ENCODE data around the gene R3HDML.
A peak's percentile ranks its signal among the peaks of the same experiment; 100 is the strongest.
"Not testable (repeated sequence)": the region's sequence is repeated elsewhere in the genome, so short reads cannot be mapped to it uniquely, and the experiment has no call there.

The R3HDML gene

GRCh38 chr20:44326391-44327159 is 10.3 kb upstream of the R3HDML start:
- intact Hi-C loops (cut with DNase I) = no loop called here
- DNase-seq = peak in 1 of 10 donors; percentile 67

DNA sequence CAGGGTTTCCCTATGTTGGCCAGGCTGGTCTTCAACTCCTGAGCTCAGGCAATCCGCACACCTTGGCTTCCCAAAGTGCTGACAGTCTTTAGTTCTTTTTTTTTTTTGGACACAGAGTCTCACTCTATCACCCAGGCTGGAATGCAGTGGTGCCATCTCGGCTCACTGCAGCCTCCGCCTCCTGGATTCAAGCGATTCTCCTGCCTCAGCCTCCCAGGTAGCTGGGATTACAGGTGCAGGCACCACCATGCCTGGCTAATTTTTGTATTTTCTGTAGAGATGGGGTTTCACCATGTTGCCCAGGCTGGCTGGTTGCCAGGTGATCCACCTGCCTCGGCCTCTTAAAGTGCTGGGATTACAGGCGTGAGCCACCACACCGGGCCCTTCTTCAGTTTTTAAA is 9.1 kb upstream of the R3HDML start:
- peak in 1 of 10 donors; percentile 62 for DNase-seq
- intact Hi-C loops (cut with DNase I) = not testable (repeated sequence)

- intact Hi-C loops (cut with DNase I) = no loop called here
- no peak for DNase-seq
Observed at GRCh38 chr20:44328428-44328827, 8.4 kb upstream of the R3HDML start.

DNA sequence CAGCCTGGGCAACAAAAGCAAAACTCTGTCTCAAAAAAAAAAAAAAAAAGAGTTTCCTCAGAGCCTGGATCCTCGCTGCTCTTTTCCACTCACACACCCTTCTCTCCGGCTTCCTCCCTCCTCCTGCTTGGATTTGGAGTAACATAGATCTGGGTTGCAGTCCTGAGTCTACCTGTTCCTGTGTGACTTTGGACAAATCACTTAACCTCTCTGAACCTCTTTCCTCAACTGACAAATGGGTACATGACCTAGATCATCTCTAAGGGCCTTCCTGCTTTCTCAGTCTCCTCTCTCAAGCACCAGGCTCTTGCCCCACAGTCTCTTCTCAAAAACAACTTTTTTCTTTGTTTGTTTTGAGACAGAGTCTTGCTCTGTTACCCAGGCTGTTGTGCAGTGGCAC is 5.6 kb upstream of the R3HDML start:
- no peak for DNase-seq
- intact Hi-C loops (cut with DNase I) = no loop called here

GRCh38 chr20:44334306-44334705 is 2.5 kb upstream of the R3HDML start:
- intact Hi-C loops (cut with DNase I) = no loop called here
- DNase-seq = peak in 1 of 10 donors; percentile 61

DNA sequence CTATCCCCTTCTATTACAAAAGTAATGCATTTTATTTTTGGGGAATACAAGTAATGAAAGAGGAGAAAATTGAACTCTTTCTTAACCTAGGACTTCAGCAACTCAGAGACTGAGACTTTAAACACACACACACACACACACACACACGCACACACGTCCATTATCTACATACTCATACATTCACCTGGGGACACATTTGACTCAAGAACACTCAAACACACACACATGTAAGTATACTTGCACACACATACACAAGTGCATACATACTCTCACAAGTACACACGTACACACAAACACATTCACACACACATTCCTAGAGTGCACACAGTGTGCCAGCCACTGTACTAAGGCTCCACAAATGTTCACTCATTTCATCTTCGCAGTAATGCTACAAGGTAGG is 2.1 kb upstream of the R3HDML start:
- intact Hi-C loops (cut with DNase I) = no loop called here

GRCh38 chr20:44335675-44336074 is 1.2 kb upstream of the R3HDML start:
- DNase-seq = no peak
- intact Hi-C loops (cut with DNase I) = no loop called here

More for the DNA sequence above, 2.1 kb upstream of the R3HDML start:
- DNase-seq = no peak

- peak in 1 of 10 donors; percentile 71 for DNase-seq
- intact Hi-C loops (cut with DNase I) = no loop called here
Observed at GRCh38 chr20:44336086-44336485, 757 bp upstream of the R3HDML start.

DNA sequence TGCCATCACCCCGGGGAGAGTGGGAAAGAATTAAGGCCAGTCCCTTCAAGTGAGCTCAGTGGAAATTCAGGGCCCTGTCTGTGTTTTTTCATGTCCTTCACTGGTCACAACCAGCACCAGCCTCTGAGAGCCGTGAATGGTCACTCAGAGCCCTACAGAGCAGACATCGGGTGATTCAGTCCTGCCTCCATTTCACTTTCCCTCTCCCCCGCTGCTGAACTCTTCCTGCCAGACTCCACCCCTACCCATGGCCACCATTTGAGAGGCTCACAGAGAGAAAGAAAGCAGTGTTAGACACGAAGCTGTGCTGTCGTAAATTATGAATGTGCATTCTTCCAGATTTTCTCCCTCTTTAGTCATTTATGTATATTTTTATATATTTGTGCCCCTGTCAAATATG is 5.4 kb downstream of the R3HDML start:
- intact Hi-C loops (cut with DNase I) = no loop called here
- no peak for DNase-seq

GRCh38 chr20:44343162-44343675 is 6.4 kb downstream of the R3HDML start:
- peak in 1 of 10 donors; percentile 67 for DNase-seq
- intact Hi-C loops (cut with DNase I) = no loop called here

DNA sequence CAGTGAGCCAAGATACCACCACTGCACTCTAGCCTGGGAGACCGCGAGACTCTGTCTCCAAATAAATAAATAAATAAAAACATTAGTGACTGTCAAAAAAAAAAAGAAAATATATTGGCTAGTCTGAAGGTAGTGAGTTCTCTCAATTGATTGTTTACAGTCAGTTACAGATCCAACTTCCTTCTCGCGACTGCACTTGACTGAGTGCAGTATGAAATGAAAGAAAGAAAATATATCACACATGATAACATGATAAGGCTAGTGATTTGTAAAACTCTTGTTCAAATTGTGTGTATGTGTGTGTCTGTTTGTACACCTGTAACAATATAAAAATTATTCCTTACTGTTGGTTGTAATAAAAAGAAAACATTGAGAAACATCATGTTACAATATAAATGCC is 7.9 kb downstream of the R3HDML start:
- DNase-seq = no peak
- intact Hi-C loops (cut with DNase I) = no loop called here

DNA sequence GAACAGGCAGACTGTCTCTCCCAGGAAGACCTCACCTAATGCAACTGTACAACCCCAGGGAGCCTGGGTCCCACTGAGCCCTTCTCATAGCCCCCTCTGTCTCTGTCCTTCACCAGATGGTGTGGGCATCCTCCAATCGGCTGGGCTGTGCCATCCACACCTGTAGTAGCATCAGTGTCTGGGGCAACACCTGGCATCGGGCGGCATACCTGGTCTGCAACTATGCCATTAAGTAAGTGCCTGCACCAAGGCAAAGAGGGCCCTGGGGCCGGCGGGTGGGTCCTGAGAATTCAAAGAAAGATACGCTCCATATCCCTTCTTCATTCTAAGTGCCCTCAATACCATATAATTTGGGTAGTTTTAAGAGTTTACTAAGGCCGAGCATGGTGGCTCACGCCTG is 8.3 kb downstream of the R3HDML start:
- peak in 1 of 10 donors; percentile 83 for DNase-seq
- intact Hi-C loops (cut with DNase I) = no loop called here

- DNase-seq = not testable (repeated sequence)
Observed at GRCh38 chr20:44345941-44346340, 9.1 kb downstream of the R3HDML start.

GRCh38 chr20:44348168-44348659 is 11.4 kb downstream of the R3HDML start:
- no peak for DNase-seq
- intact Hi-C loops (cut with DNase I) = no loop called here

More at GRCh38 chr20:44345941-44346340, 9.1 kb downstream of the R3HDML start:
- intact Hi-C loops (cut with DNase I) = not testable (repeated sequence)

GRCh38 chr20:44349349-44349748 is 12.5 kb downstream of the R3HDML start:
- intact Hi-C loops (cut with DNase I) = no loop called here
- DNase-seq = no peak

DNA sequence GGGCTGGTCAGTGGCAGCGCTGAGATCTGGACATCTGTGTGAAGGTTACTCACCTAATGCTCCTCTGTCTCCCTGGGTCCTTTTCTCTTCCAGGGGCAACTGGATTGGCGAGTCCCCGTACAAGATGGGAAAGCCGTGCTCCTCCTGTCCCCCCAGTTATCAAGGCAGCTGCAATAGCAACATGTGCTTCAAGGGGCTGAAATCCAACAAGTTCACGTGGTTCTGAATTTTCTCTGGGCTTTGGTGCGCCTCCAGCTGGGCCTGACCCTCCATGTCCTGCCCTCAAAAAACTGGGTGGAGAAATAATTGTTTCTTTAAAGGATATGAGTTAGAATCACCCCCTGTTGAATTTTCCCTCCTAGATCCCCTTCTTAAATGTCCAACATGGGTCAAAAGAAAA is 13.7 kb downstream of the R3HDML start:
- intact Hi-C loops (cut with DNase I) = no loop called here
- DNase-seq = no peak

DNA sequence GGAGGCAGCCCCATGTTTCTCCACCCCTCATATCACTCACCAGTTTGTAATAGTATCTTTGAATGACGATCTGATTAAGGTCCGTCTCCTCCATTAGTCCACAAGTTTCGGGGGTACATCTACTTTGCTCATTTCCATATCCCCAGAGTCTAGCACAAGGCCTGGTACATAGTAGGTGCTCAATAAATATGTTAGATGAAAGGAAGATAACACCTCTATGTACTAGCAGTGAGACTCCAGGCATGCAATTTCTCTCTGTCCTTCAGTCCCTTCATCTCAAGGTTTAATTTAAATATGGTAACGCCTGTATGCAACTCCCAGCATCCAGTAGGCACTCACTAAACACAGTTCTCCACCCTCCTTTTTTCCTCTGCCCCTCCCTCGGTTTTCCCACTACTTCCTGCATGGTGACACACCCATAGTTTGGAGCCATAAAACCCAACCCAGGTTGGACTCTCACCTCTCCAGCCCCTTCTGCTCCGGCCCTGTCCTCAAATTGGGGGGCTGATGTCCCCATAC is 18.2 kb downstream of the R3HDML start:
- intact Hi-C loops (cut with DNase I) = no loop called here
- DNase-seq = no peak

DNA sequence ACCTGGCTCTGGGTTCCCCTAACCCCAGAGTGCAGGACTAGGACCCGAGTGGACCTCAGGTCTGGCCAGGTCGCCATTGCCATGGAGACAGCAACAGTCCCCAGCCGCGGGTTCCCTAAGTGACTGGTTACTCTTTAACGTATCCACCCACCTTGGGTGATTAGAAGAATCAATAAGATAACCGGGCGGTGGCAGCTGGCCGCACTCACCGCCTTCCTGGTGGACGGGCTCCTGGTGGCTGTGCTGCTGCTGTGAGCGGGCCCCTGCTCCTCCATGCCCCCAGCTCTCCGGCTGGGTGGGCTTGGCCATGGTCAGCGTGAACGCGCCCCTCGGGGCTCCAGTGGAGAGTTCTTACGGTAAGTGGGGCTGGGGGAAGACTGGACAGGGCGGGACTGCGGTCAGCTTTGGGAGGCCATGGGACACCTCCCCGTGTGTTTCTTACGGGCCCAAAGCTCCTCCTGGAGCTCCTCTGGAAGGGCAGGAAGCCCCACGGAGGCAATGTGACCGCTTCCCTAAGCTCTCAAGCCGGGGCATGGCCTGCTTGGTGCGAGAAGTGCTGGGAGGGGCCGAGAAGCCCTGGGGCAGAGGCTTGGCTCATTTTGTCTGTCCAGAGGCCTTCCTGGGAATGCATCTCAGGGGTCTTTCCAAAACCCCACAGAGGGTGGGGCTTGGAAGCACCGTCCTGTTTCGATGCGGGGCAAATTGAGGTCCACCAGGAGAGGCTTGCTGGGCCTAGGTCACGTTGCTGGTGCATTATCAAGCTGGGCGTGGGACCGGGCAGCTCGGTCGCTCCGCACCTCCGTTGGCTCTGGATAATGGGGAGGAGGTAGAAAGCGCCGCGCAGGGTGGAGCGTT is 18.9 kb downstream of the R3HDML start, which contains the start of gene HNF4A:
TSS of gene HNF4A (plus strand) at position 202 of the 855 bp plus-strand sequence. CDS start at position 308, 106 bp downstream.
- DNase-seq = peak in 1 of 10 donors; percentile 72
- intact Hi-C loops (cut with DNase I) = no loop called here

GRCh38 chr20:44356353-44356723 is 19.5 kb downstream of the R3HDML start:
- intact Hi-C loops (cut with DNase I) = no loop called here
- no peak for DNase-seq

DNA sequence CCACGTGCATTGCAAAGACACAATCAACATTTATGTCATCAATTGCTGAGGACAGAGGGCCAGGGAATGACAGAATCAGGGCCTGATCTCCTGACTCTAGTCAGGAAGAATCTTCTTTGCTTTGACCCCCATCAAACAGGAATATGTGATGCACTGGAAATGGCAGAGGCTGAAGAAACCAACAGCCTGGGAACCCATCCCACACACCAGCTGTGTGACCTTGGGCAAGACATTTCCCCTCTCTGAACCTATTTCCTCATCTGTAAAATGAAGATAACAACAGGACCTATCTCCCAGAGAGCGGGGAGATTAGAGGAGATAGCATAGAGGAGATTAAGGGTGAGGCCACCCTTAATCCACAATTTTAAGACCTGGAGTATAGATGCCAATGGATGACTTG is 20.2 kb downstream of the R3HDML start:
- DNase-seq = no peak
- intact Hi-C loops (cut with DNase I) = no loop called here

- intact Hi-C loops (cut with DNase I) = no loop called here
- no peak for DNase-seq
Observed at GRCh38 chr20:44357555-44358125, 20.8 kb downstream of the R3HDML start.

Data from posterior cingulate gyrus (tissue), 11 donors.